GM19395 (cell line): ENCODE measurements around the gene PITPNM1.

Source experiments
- ATAC-seq: cut with Tn5 transposase; IDR thresholded peaks from one replicate; pipeline ENCODE4 v1.9.1; 2021; ENCODE audit warnings: mild to moderate bottlenecking, moderate library complexity; ENCODE audit not compliant: unreplicated experiment

Gene PITPNM1

GRCh38 chr11:67448220-67448609 is 56.9 kb downstream of the PITPNM1 start:
- no peak for ATAC-seq

GRCh38 chr11:67445515-67445914 is 59.6 kb downstream of the PITPNM1 start:
- no peak for ATAC-seq

- ATAC-seq = no peak
Observed at GRCh38 chr11:67442504-67443404, 62.4 kb downstream of the PITPNM1 start.
